Uterus (tissue), 2 donors: Measurements from ENCODE around the gene NAA15.
"Not testable (repeated sequence)": the region's sequence is repeated elsewhere in the genome, so short reads cannot be mapped to it uniquely, and the experiment has no call there.

Experiments used
- POLR2A ChIP-seq, 2 donors: fragments of 450-650 bp; IDR thresholded peaks; one replicate each; pipeline ENCODE4 v1.6.1; 2016; ENCODE audit warnings: antibody characterized with exemption in 2 of 2, mild to moderate bottlenecking in 1 of 2, moderate library complexity in 1 of 2
- TF ChIP-seq, protein P1 (sequence below), 4 experiments: fragments of 200-600 bp in 2 of 4; fragments of 450-650 bp in 2 of 4; sonication (generic) in 2 of 4; IDR thresholded peaks; one replicate each; pipeline ENCODE4 v1.5.1; 2016 to 2019; ENCODE audit warnings: antibody characterized with exemption in 4 of 4, mild to moderate bottlenecking in 2 of 4, moderate library complexity in 1 of 4

DNA sequence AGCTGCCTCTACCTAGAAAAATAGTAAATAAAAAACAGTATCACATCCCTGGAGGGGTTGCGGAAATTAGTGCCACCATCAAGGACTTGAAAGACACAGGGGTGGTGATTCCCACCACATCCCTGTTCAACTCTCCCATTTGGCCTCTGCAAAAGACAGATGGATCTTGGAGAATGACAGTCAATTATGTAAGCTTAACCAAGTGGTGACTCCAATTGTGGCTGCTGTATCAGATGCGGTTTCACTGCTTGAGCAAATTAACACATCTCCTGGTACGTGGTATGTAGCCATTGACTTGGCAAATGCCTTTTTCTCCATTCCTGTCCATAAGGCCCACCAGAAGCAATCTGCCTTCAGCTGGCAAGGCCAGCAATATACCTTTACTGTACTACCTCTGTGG, 143.6 kb downstream of the NAA15 start:
- not testable (repeated sequence) for TF ChIP-seq POLR2A (IDR thresholded peaks at IDR 0.05)
- TF ChIP-seq, protein P1, sequence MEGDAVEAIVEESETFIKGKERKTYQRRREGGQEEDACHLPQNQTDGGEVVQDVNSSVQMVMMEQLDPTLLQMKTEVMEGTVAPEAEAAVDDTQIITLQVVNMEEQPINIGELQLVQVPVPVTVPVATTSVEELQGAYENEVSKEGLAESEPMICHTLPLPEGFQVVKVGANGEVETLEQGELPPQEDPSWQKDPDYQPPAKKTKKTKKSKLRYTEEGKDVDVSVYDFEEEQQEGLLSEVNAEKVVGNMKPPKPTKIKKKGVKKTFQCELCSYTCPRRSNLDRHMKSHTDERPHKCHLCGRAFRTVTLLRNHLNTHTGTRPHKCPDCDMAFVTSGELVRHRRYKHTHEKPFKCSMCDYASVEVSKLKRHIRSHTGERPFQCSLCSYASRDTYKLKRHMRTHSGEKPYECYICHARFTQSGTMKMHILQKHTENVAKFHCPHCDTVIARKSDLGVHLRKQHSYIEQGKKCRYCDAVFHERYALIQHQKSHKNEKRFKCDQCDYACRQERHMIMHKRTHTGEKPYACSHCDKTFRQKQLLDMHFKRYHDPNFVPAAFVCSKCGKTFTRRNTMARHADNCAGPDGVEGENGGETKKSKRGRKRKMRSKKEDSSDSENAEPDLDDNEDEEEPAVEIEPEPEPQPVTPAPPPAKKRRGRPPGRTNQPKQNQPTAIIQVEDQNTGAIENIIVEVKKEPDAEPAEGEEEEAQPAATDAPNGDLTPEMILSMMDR (IDR thresholded peaks at IDR 0.05), result not testable (repeated sequence)
